Left hindlimb (tissue), 1 donor: Measurements from ENCODE around the gene COMMD2.

Experiments
- DNase-seq: peaks from one replicate; pipeline ENCODE4 v3.0.0-alpha.2; 2018

COMMD2 gene

GRCh38 chr3:149753717-149754116 is 1.4 kb upstream of the COMMD2 start:
- no peak for DNase-seq

- DNase-seq: no peak
Measured at GRCh38 chr3:149752788-149753136, 473 bp upstream of the COMMD2 start.

GRCh38 chr3:149751551-149751950 is 738 bp downstream of the COMMD2 start:
- DNase-seq: no peak

- DNase-seq: no peak
Measured at GRCh38 chr3:149744606-149745005, 7.7 kb downstream of the COMMD2 start.

GRCh38 chr3:149744151-149744550 is 8.1 kb downstream of the COMMD2 start:
- no peak for DNase-seq

- DNase-seq: no peak
Measured at GRCh38 chr3:149739396-149739795, 12.9 kb downstream of the COMMD2 start.

GRCh38 chr3:149738876-149739275 is 13.4 kb downstream of the COMMD2 start:
- DNase-seq: no peak

GRCh38 chr3:149736953-149737205 is 15.4 kb downstream of the COMMD2 start:
- DNase-seq: no peak

GRCh38 chr3:149736175-149736952 is 15.9 kb downstream of the COMMD2 start:
- DNase-seq: no peak

- DNase-seq: no peak
Measured at GRCh38 chr3:149732234-149732633, 20.1 kb downstream of the COMMD2 start.

- no peak for DNase-seq
Measured at GRCh38 chr3:149727656-149728055, 24.6 kb downstream of the COMMD2 start.

- no peak for DNase-seq
Measured at GRCh38 chr3:149726716-149727407, 25.4 kb downstream of the COMMD2 start.

GRCh38 chr3:149723781-149724180 is 28.5 kb downstream of the COMMD2 start:
- DNase-seq: no peak

- no peak for DNase-seq
Measured at GRCh38 chr3:149720918-149721317, 31.4 kb downstream of the COMMD2 start.

GRCh38 chr3:149717391-149718056 is 34.8 kb downstream of the COMMD2 start:
- DNase-seq: peak; percentile 53

- no peak for DNase-seq
Measured at GRCh38 chr3:149716984-149717383, 35.3 kb downstream of the COMMD2 start.

- DNase-seq: no peak
Measured at GRCh38 chr3:149715247-149715646, 37.0 kb downstream of the COMMD2 start.

GRCh38 chr3:149713730-149714654 is 38.3 kb downstream of the COMMD2 start:
- DNase-seq: no peak

GRCh38 chr3:149706905-149707304 is 45.4 kb downstream of the COMMD2 start:
- peak; percentile 85 for DNase-seq

- no peak for DNase-seq
Measured at GRCh38 chr3:149705416-149705815, 46.9 kb downstream of the COMMD2 start.

GRCh38 chr3:149703466-149703865 is 48.8 kb downstream of the COMMD2 start:
- no peak for DNase-seq

GRCh38 chr3:149702691-149703441 is 49.4 kb downstream of the COMMD2 start:
- DNase-seq: no peak
